GM19397 (cell line): ENCODE data around the gene XPR1.

Source experiments
- ATAC-seq: cut with Tn5 transposase; IDR thresholded peaks from one replicate; pipeline ENCODE4 v1.9.1; 2021; ENCODE audit warnings: mild to moderate bottlenecking, moderate library complexity; ENCODE audit not compliant: unreplicated experiment

XPR1 gene

DNA sequence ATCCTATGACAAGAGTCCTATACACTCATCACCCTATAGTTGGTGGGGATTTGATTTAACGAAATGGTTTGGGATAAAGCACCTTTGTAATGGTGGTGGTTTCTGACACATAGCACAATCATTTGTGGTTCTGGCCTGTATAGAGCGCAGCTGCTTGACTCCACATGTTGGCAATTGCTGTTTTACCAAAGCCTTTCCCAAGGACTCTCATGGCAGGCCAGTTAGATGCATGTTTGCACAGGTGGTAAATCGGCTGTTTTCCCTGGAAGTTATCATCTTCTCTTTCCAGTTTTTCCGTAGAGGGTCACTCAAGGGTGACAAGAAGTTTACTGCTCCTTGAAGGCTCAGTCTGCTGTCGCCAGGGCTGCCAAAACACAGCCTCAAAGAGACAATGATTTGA, 17.1 kb upstream of the XPR1 start:
- no peak for ATAC-seq

DNA sequence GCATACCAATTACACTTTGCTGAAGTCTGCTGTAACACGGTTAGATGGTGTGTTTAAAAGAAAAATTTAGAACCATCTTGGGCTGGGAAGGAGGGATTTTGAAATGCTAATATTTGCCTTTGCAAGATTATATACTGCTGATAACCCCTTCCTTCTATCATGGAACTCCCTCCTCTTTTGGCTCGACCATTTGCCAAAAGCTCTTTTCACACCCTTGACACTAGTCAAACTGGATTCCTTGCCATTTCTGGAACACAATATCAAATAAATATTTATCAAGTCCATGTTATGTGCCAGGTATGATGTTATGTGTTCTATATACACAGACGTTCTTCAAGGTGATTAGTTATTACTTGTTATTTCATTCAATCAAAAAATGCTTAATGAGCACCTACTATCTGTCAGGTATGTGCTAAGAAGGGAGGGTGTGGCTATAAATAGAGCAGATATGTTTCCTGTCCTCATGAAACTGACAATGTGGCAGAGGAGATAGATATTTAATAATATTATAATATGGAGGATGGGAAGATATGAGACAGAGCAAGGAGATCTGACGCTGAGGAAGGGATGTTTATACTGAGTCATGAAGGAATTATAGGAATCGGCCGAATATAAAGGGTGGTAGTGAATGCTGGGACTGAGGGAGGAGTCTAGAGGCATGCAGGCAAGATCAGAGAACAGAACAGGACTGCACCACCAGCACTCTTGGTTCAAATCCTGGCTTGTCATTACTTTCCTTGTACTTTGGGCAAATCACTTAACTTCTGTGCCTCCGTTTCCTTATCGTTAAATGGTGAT, 16.1 kb upstream of the XPR1 start:
- ATAC-seq = no peak

DNA sequence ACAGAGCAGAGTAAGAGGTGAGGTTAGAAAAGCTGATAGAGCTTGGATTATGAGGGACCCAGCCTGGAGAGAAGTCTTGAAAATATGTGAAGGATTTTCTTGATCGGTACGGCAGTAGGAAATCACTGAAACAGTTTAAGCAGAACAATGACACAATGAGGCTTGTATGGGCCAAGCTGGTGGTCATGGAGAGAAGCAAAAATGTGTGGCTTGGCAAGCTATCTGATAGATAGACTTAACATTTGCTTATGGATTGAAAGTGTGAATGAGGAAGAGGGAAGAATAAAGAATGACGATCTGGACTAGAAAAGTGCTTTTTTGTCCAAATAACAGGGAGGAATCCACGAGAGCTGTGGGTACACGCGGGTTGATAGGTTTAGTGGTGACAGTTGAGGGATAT, 15.4 kb upstream of the XPR1 start:
- no peak for ATAC-seq

DNA sequence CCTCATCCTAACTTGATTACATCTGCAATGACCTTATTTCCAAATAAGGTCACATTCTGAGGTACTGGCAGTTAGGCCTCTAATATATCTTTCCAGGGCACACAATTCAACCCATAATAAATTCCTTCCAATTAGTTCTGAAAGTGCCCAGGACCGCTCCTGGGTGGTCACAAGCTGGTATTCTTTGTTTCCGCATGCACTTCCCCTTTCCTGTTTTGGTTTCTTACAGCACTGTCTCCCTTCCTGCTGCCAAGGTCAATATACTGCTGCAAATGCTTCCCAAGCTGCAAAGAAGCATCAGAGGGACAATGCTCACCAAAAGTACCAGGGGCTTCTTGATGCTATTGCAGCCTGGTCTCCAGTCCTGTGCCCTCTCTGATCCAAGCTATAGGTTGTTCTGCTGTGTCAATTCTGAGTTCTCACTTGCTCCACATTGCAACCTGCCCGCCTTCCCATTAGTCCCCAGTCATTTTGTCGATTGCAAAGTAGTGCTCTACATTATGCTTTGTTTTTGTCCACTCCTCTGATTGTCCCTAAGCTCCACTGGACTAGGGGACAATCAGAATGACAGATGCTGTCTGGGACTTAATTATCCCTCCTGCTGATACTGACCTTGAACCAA, 13.9 kb upstream of the XPR1 start:
- ATAC-seq = no peak

DNA sequence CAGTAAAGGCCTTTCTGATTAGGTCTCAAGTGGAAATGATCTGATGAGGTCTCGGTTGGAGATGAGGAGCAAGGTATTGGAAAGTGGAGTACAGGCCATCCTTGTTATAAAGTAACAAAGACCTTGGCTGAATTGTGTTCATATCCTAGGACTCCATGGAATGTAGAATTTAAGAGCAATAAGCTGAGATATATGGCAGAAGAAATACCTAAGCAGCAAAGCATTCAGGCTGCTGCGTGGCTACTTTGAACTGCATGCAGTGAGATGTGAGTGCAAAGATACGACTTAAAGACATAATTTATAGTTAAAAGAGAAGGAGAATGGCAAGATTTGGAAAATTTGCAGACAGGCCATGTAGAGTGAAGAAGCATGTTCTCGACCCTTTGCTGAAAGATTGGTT, 11.2 kb upstream of the XPR1 start:
- no peak for ATAC-seq

DNA sequence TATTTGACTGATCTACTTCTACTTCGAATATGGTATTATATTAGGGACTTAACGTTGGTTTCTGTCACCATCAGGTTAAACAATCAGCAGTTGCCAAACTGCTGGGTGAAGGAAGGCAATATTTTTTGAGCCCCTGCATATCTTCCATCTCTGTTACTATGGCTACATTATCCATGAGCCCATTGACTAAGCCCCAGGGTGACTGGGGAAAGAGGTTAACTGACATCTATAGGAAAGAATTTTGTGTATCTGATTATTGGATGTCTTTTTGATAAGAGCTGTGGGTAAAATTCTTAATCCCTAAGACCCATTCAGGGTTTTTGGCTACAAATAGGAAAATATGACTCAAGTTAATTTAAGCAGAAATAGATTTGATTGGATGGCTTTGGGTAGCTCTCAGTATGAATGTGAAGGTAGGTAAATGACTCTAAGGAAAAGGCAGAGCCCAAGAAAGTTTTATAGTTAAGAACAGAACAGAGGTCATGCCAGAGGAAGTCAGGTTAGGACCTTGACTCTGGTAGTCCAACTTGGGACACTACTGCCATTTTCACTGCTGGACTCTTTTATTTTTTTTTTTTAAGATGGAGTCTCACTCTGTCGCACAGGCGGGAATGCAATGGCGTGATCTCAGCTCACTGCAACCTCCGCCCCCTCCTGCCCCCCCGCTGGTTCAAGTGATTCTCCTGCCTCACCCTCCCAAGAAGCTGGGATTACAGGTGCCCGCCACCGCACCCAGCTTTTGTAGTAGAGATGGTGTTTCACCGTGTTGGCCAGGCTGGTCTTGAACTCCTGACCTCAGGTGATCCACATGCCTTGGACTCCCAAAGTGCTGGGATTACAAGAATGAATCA, 8.9 kb upstream of the XPR1 start:
- no peak for ATAC-seq

DNA sequence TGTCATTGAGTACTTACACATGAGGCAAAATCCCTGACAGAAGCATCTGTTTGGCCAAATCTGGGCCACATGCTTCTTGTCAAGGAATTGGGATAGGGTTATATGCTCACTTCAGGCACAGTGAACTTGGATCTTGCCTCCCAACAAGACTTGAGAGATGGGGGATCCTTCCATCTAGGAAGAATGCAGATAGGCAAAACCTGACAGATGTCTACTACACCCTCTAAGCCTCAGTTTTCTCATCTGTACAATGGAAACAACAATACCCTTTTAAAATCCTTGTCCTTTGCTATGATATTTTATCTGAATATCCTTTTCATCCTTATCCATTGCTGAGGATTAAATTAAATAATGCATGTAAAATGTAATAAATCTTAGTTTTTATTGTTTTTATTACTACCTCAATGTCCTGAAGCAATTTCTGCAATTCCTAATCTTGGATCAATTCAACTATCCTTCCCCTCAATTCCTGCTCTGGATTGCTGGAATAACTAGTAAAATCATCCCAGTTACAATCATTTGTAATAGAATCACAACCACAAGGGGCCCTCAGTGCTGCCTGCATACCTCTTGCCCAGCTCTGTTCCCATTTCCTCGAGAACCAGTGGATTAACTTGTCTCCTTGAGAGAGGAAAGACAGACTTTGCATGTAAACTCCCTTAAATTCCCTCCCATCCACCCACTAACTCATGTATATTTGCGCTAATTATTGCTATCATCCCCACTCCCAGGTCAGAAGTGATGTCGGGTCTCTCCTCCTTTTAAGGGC, 8.1 kb upstream of the XPR1 start:
- no peak for ATAC-seq

DNA sequence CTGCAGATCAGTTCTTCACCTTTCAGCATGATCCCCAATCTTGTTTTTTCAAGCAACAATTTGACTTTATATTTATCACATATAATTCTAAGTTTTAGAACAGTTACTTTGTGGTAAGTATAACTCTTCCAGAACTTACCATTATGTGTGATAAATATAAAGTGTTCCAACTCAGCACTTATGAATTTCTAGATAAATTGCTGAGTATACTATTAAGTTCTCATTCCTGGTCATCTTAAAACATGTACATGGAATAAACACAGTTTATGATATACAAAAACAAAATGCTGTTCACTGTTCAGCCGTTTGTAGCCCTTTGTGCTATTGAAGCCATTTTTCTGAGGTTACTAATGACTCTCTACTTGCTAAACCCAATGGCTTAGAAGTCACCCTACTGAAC, 5.1 kb upstream of the XPR1 start:
- ATAC-seq = no peak

DNA sequence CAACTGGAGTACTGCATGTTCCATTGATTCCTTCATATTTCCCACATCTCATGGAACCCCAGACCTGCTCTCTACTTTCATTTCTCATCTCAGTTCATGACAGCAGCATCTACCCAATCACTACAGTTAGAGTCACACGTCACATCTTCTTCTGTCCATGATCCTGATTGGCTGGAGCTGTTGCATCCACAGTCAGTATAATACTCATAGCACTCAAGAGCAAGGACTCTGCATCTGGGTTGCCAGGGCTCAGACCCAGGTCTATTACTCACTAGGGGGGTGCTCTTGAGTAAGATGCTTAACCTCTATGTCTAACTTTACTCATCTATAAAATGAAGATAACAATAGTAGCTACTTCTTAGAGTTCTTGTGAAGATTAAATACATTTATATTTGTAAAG, 4.4 kb upstream of the XPR1 start:
- no peak for ATAC-seq

DNA sequence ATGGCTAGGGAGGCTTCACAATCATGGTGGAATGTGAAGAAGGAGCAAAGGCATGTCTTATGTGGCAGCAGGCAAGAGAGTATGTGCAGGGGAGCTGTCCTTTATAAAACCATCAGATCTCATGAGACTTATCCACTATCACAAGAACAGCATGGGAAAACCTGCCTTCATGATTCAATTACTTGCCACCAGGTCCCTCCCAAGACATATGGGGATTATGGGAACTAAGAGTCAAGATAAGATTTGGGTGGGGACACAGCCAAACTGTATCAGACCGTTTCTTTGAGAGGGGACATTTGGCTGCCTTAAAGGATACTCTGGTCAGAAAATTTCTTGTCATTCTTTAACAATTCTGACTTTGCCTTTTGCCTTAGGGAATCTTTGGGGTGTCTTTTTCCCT, 3.2 kb upstream of the XPR1 start:
- no peak for ATAC-seq

DNA sequence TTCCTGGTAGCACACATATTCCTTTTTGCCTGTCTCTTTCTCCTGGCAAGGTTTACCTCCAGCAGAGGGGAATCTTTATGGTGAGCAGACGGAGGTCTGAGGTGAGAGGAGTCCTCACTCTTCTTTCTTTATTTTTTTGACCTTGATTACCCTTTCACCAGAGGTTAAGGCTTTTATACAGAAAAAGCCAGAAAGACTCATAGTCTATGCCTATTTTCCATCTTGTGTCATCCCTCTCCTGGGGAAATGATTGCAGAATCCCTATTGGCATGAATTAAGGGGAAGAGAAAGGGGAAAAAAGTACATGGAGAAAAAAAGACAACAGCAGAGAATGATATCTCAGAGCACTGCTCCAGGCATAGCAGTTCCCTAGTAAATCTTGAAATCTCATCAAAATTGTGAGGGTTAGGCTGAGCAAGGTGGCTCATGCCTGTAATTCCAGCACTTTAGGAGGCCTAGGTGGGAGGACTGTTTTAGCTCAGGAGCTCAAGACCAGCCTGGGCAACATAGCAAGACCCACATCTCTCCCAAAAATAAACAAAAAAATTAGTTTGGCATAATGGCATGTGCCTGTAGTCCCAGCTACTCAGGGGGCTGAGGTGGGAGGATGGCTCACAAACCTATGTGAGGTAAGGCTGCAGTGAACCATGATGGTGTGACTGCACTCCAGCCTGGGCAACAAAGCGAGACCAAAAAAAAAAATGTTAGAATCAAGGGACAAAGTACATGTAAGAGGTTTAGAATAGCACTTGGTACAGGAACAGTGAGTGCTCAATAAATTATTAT, 1.2 kb upstream of the XPR1 start:
- ATAC-seq = no peak

DNA sequence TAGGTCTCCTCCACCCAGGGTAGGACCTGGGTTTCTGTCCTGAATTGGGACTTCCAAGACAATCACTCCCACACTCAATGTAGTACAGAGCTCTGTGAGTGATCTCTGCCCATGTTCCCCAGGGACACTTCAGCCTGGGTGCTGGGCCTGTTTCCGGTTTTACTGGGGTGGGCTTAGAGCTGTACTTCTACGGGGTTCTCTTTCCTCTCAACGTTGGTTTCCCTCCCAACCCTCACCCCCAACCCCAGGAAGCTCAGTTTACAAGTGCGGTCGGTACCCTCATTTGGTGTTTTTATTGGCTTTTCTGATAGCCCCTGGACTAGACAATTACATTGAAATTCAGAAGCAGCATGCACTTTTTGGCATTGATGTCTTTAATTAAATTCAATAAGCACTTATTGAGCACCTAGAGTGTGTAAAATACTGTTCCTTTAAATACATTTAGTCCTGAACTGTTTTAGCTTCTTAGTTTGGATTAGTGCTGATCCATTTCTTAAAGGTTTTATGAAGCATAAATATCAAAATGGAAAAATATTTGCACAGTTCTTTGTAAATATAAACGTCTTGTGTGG, 542 bp upstream of the XPR1 start:
- no peak for ATAC-seq

DNA sequence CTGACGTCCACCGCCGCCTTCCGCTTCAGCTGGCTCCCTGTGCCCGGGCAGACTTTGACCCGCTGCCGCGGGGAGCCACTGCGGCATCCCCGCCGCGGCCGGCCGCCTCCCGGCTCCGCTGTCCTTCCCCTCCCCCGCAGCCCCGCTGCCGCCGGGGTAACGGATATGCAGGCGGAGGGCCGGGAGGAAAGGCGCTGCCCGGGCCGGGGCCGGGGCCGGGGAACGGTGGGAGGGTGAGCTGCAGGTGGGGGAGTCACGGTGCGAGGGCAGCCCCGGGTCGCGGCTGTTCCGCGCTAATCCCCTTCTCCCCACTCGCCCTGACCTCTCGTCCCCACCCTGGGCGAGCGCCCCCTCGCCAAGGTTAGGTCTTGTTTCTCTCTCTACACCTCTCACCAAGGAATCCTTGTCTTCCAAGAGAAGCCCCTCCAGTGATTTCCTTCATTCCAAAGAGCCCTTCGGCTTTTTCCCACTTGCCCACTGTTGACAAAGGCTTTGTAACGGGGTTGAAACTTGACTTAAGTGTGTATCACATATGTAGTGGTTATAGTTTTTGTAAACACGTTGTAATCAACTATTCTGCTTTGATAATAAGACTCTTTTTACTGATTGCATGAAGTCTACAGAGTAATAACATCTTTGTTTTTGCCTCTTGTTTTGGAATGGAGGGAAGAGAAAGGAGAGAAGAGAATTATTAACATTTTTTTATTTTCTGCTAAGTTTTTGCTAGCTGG, 669 bp downstream of the XPR1 start:
- ATAC-seq = peak; percentile 36

DNA sequence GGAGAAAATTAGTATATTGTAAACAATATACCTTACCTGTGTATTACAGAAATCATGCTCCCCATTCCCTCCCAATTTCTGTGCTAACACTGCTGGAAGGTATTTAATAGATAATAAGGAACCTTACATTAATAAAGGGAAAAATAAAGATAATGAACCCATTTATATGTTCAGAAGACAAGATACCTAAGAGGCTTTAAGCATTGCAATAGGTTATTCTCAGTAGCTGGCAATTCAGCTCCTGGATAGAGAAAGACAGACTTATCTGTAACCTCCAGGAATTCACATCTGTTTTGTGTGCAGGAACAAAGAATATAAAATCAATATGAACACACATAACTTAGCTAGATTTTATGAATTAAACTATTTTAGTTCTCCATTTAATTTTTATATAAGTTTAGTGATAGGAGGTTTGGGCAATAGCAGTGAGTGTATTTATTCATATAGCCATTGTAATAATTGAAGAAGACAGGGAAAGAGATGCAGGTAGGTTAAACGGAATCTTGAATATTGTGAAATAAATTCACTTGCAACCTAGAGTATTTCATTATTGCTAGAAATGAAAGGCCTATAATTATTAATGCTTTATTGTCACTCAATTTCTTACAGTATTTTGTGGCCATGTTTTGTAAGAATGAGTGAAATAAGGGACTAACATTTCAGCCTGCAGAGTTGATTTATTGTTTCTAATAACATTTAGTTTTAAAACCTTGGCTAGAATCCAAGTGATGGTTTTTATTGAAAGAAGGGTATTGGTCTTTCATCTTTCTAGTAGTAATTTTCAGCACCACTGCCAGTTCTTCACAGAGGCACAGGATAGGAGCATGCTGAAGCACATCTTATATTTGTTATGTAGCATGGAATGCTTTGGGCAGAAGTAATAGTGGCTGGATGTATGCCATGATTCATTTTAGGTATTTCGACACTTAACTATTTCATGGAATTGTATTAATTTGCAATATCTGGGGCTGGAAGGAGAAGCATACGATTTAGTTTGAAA, 1.5 kb downstream of the XPR1 start:
- ATAC-seq = no peak

DNA sequence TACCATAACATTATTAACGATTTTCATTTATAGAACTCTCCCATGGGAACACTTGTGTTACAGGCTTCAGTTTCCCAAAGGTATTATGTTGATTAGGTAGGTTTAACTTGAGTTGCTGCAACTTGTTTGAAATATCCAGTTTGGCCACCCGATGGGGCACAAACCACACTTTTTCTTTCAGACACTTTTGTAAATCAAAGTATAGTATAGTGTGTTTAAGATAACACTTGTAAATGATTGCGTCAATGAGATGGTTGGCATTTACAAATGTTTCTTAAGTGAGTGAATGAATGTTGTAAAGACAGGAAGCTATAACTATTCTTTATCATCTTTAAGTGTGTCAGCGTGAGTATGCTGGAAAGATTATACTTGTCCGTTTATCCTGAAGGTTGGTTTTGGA, 4.3 kb downstream of the XPR1 start:
- ATAC-seq = no peak

DNA sequence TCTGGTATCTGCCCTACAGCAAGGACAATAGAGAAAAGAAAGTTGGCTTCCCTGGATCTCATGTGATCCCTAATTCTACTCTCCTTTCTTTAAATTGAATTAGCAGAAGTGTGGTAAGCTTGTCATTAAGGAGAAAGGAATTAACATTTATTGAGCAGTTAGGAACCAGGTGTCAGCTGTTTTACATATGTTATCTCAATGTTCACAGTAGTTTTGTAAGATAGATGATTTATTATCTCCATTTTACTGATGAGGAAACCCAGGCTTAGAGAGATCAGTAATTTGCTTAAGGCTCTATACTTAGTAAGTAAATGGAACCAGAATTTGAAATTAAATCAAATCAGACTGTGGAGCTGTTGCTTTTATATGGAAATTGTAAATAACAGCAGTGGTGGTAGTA, 8.0 kb downstream of the XPR1 start:
- no peak for ATAC-seq

DNA sequence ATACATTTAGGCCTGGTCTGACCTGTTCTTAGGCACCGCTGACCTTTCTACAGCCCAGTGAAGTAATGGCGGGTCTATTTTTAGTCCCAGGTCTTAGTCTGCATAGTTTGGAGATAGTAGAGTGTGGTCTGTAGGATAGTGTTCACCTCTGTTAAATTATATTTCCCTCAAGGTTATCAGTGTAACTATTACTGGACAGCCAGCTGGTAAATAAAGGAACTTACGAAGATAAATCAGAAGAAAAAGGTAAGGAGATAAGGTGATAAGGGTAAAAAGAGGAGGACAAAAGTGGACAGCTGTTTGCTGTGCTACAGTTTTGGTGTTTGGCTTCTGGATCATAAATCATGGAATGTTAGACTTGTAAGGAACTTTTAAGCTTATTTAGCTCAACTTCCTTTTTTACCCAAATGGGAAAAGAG, 8.7 kb downstream of the XPR1 start:
- no peak for ATAC-seq

DNA sequence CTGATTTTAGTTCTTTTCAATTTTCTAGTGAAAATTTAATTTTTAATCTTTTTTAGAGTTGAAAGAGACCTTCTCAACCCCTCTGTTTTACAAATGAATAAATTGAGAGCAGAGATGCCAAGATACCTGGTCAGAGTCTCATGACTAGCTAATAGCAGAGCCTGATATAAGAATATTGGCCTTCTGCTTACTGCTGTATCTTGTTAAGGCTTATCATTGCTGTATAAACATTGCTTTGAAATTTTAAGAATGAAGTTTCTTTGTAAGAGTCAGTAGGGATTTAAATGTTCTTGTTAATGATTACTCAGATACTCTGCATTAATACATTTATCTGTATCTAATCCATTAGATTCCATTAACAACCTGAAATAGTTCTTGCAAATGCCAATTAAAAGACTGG, 9.8 kb downstream of the XPR1 start:
- ATAC-seq = no peak
